HepG2 (cell line): ENCODE results near the gene GPR155. TPM values are rescaled to one million over a fixed set of nuclear protein-coding genes. Genes with fewer than 3 reads are reported as not detected.

ENCODE experiments used
- BRD4 ChIP-seq: sonication (generic); formaldehyde crosslinking; IDR thresholded peaks from 2 replicates; pipeline ENCODE4 v1.4.0; 2020; ENCODE audit warnings: missing genetic modification reagents
- CBX5 ChIP-seq: sonication (generic); formaldehyde crosslinking; IDR thresholded peaks from 2 replicates; pipeline ENCODE4 v1.4.0; 2020; ENCODE audit warnings: missing genetic modification reagents, borderline replicate concordance
- CCDC6 ChIP-seq: sonication (generic); formaldehyde crosslinking; IDR thresholded peaks from 2 replicates; pipeline ENCODE4 v1.8.1; 2022; ENCODE audit warnings: mild to moderate bottlenecking, missing genetic modification reagents, moderate library complexity
- HOXA9 ChIP-seq: sonication (generic); formaldehyde crosslinking; IDR thresholded peaks from 2 replicates; pipeline ENCODE4 v1.8.1; 2022; ENCODE audit warnings: missing genetic modification reagents, mild to moderate bottlenecking, moderate library complexity, borderline replicate concordance
- IRX3 ChIP-seq: sonication (generic); formaldehyde crosslinking; IDR thresholded peaks from 2 replicates; pipeline ENCODE4 v1.8.1; 2023; ENCODE audit warnings: mild to moderate bottlenecking, low read depth, missing genetic modification reagents, borderline replicate concordance
- MXI1 ChIP-seq: IDR thresholded peaks from 3 replicates; pipeline ENCODE4 v1.6.1; 2012; ENCODE audit warnings: low read depth, low read length, inconsistent platforms, borderline replicate concordance
- PRMT3 ChIP-seq: sonication (generic); formaldehyde crosslinking; IDR thresholded peaks from 2 replicates; pipeline ENCODE4 v1.8.1; 2022; ENCODE audit warnings: low read depth, mild to moderate bottlenecking, moderate library complexity, missing genetic modification reagents, borderline replicate concordance
- RFXAP ChIP-seq: sonication (generic); formaldehyde crosslinking; IDR thresholded peaks from 2 replicates; pipeline ENCODE4 v1.4.0; 2020; ENCODE audit warnings: missing genetic modification reagents, borderline replicate concordance
- SOX6 ChIP-seq, 2 experiments: fragments of 450-650 bp in 1 of 2; sonication (generic) in 1 of 2; formaldehyde crosslinking in 1 of 2; IDR thresholded peaks; 2 replicates each; pipeline versions ENCODE4 v1.4.0 to v1.6.1; 2017 to 2020; ENCODE audit warnings: antibody characterized with exemption in 1 of 2, mild to moderate bottlenecking in 1 of 2, missing genetic modification reagents in 1 of 2
- TAF1 ChIP-seq: sonication (generic); formaldehyde crosslinking; IDR thresholded peaks from 2 replicates; pipeline ENCODE4 v1.4.0; 2020; ENCODE audit warnings: missing genetic modification reagents
- TBP ChIP-seq: sonication (generic); formaldehyde crosslinking; IDR thresholded peaks from 2 replicates; pipeline ENCODE4 v1.5.0; 2020; ENCODE audit warnings: missing genetic modification reagents
- TSC22D2 ChIP-seq: sonication (generic); formaldehyde crosslinking; IDR thresholded peaks from 2 replicates; pipeline ENCODE4 v1.5.1; 2020; ENCODE audit warnings: missing genetic modification reagents, mild to moderate bottlenecking, borderline replicate concordance
- ZNF207 ChIP-seq: fragments of 450-650 bp; IDR thresholded peaks from 2 replicates; pipeline ENCODE4 v1.6.1; 2016; ENCODE audit warnings: antibody characterized with exemption, borderline replicate concordance
- ZNF260 ChIP-seq: sonication (generic); formaldehyde crosslinking; IDR thresholded peaks from 2 replicates; pipeline ENCODE4 v1.4.0; 2020; ENCODE audit warnings: missing genetic modification reagents, low read depth, mild to moderate bottlenecking, borderline replicate concordance
- ZNF3 ChIP-seq: IDR thresholded peaks from 2 replicates; pipeline ENCODE4 v1.7.0; 2017; ENCODE audit warnings: inconsistent platforms
- ZNF329 ChIP-seq: sonication (generic); formaldehyde crosslinking; IDR thresholded peaks from 2 replicates; pipeline ENCODE4 v1.9.0; 2021; ENCODE audit warnings: low read depth, mild to moderate bottlenecking, missing genetic modification reagents
- ZNF331 ChIP-seq: sonication (generic); formaldehyde crosslinking; IDR thresholded peaks from 2 replicates; pipeline ENCODE4 v1.4.0; 2020; ENCODE audit warnings: missing genetic modification reagents
- ZNF350 ChIP-seq: sonication (generic); formaldehyde crosslinking; IDR thresholded peaks from 2 replicates; pipeline ENCODE4 v1.4.0; 2020; ENCODE audit warnings: mild to moderate bottlenecking, low read depth, missing genetic modification reagents, borderline replicate concordance
- ZNF501 ChIP-seq: sonication (generic); formaldehyde crosslinking; IDR thresholded peaks from 2 replicates; pipeline ENCODE4 v1.5.1; 2020; ENCODE audit warnings: mild to moderate bottlenecking, moderate library complexity, missing genetic modification reagents
- polyA plus RNA-seq, 8 experiments: library from polyadenylated mRNA; depleted of rRNA in 3 of 8; stranded (reverse) in 7 of 8; unstranded in 1 of 8; fragments of >200 nt; fragmentation: Illumina TruSeq in 4 of 8; extraction: Trizol in 4 of 8; gene quantifications; 2 replicates each; pipeline versions ENCODE4 v1.2.1 to v1.2.3, GENCODE V29; 2011 to 2016; ENCODE audit warnings: low read depth in 4 of 8, missing spikeins in 1 of 8, mixed read lengths in 1 of 8; ENCODE audit not compliant: insufficient read depth in 1 of 8
- total RNA-seq, 5 experiments: library from RNA; depleted of rRNA; stranded (reverse); fragments of >200 nt; fragmentation: Illumina TruSeq; extraction: Trizol; gene quantifications; 2 replicates each; pipeline ENCODE4 v1.2.3, GENCODE V29; 2016; ENCODE audit warnings: low read depth in 1 of 5
- TF ChIP-seq, protein P1 (sequence below): sonication (generic); formaldehyde crosslinking; IDR thresholded peaks from 2 replicates; pipeline ENCODE4 v1.5.1; 2020; ENCODE audit warnings: missing genetic modification reagents, mild to moderate bottlenecking, borderline replicate concordance
- TF ChIP-seq, protein P2 (sequence below): IDR thresholded peaks from 2 replicates; pipeline ENCODE4 v1.6.1; 2016
- TF ChIP-seq, protein P3 (sequence below): sonication (generic); formaldehyde crosslinking; conservative IDR thresholded peaks from 2 replicates; pipeline ENCODE4 v1.8.0; 2022; ENCODE audit warnings: low read depth, missing genetic modification reagents
- TF ChIP-seq, protein P4 (sequence below): IDR thresholded peaks from 2 replicates; pipeline ENCODE4 v1.6.1; 2016; ENCODE audit warnings: mild to moderate bottlenecking
- TF ChIP-seq, protein P5 (sequence below): sonication (generic); formaldehyde crosslinking; IDR thresholded peaks from 2 replicates; pipeline ENCODE4 v1.5.0; 2020; ENCODE audit warnings: missing genetic modification reagents

Gene GPR155
- total and polyA plus RNA-seq, 2 of the 13 experiments (the other 11 are each of a cell fraction or from before 2014, with no cell fraction given) = 0.15 to 0.49 TPM

DNA sequence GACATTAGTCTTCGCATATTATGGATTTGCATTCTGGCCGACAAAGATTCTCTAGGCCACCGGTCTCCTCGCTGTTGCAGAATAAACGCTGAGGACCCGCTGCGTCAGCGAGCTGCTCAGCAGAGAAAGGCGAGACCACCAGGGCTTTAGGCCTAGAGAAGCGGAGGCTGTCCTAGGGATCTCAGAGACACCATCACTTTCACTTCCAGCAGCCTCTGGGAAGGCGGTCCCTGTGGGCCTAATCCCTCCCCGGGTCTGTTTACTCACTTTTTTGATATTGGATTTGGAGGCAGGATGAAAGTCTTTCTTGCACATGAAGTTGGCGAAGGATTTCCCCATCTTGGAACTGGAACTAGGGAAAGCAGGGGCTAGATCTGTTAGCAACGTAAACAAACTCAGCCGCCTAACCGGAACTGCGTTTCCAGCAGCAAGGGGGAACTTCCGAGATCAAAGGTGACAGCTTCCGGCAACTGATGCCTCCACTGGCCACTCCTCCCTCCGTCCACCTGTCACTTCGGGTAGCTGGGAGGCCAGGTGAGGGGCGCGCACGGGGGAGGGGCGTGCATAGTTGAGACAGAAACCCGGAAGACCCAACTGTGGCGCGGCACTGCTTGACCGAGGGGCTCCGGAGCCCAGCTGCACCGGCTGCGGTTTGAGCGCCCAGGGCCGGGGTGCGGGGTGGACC lies 91.4 kb downstream of the GPR155 start, which contains the start of gene SCRN3 (continued):
- TF ChIP-seq, protein P1, sequence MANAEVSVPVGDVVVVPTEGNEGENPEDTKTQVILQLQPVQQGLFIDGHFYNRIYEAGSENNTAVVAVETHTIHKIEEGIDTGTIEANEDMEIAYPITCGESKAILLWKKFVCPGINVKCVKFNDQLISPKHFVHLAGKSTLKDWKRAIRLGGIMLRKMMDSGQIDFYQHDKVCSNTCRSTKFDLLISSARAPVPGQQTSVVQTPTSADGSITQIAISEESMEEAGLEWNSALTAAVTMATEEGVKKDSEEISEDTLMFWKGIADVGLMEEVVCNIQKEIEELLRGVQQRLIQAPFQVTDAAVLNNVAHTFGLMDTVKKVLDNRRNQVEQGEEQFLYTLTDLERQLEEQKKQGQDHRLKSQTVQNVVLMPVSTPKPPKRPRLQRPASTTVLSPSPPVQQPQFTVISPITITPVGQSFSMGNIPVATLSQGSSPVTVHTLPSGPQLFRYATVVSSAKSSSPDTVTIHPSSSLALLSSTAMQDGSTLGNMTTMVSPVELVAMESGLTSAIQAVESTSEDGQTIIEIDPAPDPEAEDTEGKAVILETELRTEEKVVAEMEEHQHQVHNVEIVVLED (CRISPR knock-in tag) = peak; percentile 75; the same call in 1 of the 2 replicates
- TF ChIP-seq ZNF260 (CRISPR knock-in tag) (no peak), ZNF331 (CRISPR knock-in tag) (peak; percentile 43), MXI1 (peak; percentile 86; the same call in 2 of the 3 replicates), ZNF501 (CRISPR knock-in tag) (peak; percentile 97), ZNF350 (CRISPR knock-in tag) (peak; percentile 77), SOX6 (IDR thresholded peaks at IDR 0.05) (no peak), SOX6 (CRISPR knock-in tag; IDR thresholded peaks at IDR 0.05) (0 out of 2 replicates have a peak, but pooled peaks have one; percentile 73), CCDC6 (CRISPR knock-in tag) (peak; percentile 81), ZNF3 (CRISPR knock-in tag) (0 out of 2 replicates have a peak, but pooled peaks have one; percentile 9), ZNF329 (CRISPR knock-in tag) (no peak), TSC22D2 (CRISPR knock-in tag) (0 out of 2 replicates have a peak, but pooled peaks have one; percentile 3), CBX5 (CRISPR knock-in tag) (peak; percentile 64; the same call in 1 of the 2 replicates), IRX3 (no peak), PRMT3 (CRISPR knock-in tag) (no peak), ZNF207 (no peak), TAF1 (CRISPR knock-in tag) (peak; percentile 78), HOXA9 (CRISPR knock-in tag) (no peak), RFXAP (CRISPR knock-in tag) (peak; percentile 77), BRD4 (0 out of 2 replicates have a peak, but pooled peaks have one; percentile 20), TBP (CRISPR knock-in tag) (no peak)
- TF ChIP-seq, protein P2, sequence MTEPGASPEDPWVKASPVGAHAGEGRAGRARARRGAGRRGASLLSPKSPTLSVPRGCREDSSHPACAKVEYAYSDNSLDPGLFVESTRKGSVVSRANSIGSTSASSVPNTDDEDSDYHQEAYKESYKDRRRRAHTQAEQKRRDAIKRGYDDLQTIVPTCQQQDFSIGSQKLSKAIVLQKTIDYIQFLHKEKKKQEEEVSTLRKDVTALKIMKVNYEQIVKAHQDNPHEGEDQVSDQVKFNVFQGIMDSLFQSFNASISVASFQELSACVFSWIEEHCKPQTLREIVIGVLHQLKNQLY (CRISPR knock-in tag) = peak; percentile 67
- TF ChIP-seq, protein P3, sequence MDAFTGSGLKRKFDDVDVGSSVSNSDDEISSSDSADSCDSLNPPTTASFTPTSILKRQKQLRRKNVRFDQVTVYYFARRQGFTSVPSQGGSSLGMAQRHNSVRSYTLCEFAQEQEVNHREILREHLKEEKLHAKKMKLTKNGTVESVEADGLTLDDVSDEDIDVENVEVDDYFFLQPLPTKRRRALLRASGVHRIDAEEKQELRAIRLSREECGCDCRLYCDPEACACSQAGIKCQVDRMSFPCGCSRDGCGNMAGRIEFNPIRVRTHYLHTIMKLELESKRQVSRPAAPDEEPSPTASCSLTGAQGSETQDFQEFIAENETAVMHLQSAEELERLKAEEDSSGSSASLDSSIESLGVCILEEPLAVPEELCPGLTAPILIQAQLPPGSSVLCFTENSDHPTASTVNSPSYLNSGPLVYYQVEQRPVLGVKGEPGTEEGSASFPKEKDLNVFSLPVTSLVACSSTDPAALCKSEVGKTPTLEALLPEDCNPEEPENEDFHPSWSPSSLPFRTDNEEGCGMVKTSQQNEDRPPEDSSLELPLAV (CRISPR knock-in tag) = no peak
- TF ChIP-seq, protein P4, sequence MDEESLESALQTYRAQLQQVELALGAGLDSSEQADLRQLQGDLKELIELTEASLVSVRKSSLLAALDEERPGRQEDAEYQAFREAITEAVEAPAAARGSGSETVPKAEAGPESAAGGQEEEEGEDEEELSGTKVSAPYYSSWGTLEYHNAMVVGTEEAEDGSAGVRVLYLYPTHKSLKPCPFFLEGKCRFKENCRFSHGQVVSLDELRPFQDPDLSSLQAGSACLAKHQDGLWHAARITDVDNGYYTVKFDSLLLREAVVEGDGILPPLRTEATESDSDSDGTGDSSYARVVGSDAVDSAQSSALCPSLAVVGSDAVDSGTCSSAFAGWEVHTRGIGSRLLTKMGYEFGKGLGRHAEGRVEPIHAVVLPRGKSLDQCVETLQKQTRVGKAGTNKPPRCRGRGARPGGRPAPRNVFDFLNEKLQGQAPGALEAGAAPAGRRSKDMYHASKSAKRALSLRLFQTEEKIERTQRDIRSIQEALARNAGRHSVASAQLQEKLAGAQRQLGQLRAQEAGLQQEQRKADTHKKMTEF (CRISPR knock-in tag) = peak; percentile 80
- TF ChIP-seq, protein P5, sequence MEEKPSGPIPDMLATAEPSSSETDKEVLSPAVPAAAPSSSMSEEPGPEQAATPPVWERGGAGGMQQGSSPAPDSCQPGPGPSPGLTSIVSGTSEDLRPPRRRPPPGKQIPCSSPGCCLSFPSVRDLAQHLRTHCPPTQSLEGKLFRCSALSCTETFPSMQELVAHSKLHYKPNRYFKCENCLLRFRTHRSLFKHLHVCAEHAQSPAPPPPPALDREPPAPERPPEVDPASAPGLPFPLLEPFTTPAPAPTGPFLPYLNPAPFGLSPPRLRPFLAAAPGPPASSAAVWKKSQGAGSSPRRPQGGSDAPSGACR (CRISPR knock-in tag) = peak; percentile 92
